AG04449 (cell line): ENCODE measurements around the gene C1QTNF5.
A peak's percentile ranks its signal among the peaks of the same experiment; 100 is the strongest.

Source experiments
- CTCF ChIA-PET: fragments of 350-600 bp; formaldehyde crosslinking; extraction: SDS; loops from one replicate; lab custom pipeline; 2021; ENCODE audit warnings: antibody characterized with exemption; lab: Yijun Ruan, JAX
- POLR2A ChIA-PET: fragments of 400-600, 350-600 bp; formaldehyde crosslinking; extraction: SDS; loops from one replicate; lab custom pipeline; 2020; ENCODE audit warnings: antibody characterized with exemption, inconsistent platforms; lab: Yijun Ruan, JAX
- DNase-seq: peaks from one replicate; pipeline ENCODE4 v3.0.0-alpha.2; 2010; ENCODE audit warnings: low read depth, low spot score
- H3K4me3 ChIP-seq: 2 replicates; pipeline ENCODE4 v1.5.1; 2011; ENCODE audit warnings: low read depth, mild to moderate bottlenecking, control low read depth, low read length
- TF ChIP-seq, protein P1 (sequence below): IDR thresholded peaks from one replicate; pipeline ENCODE4 v1.5.1; 2011; ENCODE audit warnings: mild to moderate bottlenecking, moderate library complexity, low read length, control low read depth, inconsistent platforms; ENCODE audit not compliant: insufficient read depth; ENCODE audit errors: missing control alignments

Gene C1QTNF5

DNA sequence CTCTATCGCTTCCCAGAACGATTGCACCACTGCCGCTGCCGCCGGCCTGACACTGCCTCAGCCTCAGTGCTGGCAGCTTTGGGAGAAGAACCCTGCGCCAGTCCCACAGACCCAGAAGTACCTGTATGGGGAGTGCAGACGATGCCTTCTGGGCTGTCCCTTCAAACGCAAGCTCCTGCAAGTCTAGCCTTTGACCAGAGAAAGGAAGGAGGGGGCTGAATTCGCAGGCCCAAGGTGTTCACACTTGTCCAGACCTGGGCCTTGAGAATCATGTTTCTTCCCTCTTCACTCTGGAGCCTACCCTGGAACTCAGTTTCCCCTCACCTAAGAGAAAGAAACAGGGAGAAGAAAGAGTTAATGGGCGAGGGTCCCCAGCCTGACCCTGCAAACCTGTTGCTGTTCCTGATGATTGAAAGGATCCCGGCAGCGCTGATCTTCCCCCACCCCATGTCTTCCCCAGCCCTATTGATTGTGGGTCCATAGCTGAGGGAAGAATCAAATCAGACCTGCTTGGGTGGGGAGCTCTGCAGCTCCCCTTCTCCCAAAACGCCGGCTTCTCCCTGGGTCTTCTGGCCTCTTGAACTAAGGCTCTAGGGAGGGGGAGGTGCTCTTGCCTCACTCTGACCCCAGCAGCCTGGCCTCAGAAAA lies 23.0 kb downstream of the C1QTNF5 start:
- no peak for DNase-seq
- POLR2A ChIA-PET: interaction anchor here (0.5 to 1.1 kb wide), 3 partner anchors 9 to 149 kb away, joined by 3 to 6 read pairs (median 3); no protein-coding TSS in a partner anchor
- H3K4me3 ChIP-seq: peak overlapping the region; percentile 73
- CTCF ChIA-PET: interaction anchor here (0.6 to 6.1 kb wide), 6 partner anchors 14 to 121 kb away, joined by 3 to 41 read pairs (median 3); partner anchors contain the start of gene CBL
- TF ChIP-seq, protein P1, sequence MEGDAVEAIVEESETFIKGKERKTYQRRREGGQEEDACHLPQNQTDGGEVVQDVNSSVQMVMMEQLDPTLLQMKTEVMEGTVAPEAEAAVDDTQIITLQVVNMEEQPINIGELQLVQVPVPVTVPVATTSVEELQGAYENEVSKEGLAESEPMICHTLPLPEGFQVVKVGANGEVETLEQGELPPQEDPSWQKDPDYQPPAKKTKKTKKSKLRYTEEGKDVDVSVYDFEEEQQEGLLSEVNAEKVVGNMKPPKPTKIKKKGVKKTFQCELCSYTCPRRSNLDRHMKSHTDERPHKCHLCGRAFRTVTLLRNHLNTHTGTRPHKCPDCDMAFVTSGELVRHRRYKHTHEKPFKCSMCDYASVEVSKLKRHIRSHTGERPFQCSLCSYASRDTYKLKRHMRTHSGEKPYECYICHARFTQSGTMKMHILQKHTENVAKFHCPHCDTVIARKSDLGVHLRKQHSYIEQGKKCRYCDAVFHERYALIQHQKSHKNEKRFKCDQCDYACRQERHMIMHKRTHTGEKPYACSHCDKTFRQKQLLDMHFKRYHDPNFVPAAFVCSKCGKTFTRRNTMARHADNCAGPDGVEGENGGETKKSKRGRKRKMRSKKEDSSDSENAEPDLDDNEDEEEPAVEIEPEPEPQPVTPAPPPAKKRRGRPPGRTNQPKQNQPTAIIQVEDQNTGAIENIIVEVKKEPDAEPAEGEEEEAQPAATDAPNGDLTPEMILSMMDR: no peak

DNA sequence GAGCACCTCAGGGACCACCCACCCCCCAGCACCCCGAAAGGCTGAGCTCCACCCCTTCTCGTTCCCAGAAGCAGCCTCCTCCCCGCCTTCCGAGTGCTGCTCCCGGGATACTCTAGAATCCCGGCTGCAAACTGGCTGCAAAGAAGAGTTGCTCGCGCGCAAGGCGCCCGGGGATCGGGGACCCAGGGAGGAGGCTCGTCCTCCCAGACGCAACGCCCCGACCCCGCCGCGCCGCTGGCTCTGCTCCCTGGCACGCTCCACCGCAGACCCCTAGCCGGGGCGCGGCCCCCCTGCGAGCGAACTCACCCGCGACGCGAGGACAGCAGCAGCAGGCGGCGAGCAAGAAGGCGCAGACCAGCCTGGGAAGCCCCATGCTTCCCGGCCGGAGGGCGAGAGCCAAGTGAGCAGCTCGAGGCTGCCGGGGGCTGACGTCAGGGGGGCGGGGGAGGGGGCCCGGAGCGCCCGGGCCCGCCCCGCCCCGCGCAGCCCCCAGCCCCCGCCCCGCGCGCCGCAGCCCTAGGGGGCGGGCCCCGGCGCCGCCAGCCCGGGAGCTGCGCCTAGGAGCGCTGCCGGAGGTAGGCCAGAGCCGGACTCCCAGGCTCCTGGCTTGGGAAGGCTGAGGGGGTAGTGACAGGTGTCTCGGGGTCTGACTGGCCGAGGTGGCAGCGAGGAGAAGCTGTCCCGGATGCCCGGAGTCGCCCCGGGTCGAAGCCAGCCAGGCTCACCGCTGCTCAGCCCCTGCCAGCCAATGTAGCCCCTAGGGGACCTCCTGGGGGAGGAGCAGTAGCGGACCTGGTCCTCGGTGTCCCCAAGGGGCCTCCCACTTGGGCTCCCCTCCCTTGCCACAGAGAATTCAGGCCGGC lies 23.7 kb downstream of the C1QTNF5 start, which contains the start of gene MCAM:
Gene MCAM (minus strand): TSS at position 402 of the 863 bp plus-strand sequence. CDS start 29 bp downstream, at position 373.
- H3K4me3 ChIP-seq: peak within 1 kb of the TSS; percentile 73
- no peak for DNase-seq
- ChIA-PET CTCF (interaction anchor here (0.6 to 6.1 kb wide), 12 partner anchors 8 to 158 kb away, joined by 3 to 41 read pairs (median 3); partner anchors contain the start of gene CBL), POLR2A (interaction anchor here (0.5 to 1.1 kb wide), 4 partner anchors 8 to 210 kb away, joined by 3 to 6 read pairs (median 3); partner anchors contain the start of gene C2CD2L)
- TF ChIP-seq, protein P1: no peak

DNA sequence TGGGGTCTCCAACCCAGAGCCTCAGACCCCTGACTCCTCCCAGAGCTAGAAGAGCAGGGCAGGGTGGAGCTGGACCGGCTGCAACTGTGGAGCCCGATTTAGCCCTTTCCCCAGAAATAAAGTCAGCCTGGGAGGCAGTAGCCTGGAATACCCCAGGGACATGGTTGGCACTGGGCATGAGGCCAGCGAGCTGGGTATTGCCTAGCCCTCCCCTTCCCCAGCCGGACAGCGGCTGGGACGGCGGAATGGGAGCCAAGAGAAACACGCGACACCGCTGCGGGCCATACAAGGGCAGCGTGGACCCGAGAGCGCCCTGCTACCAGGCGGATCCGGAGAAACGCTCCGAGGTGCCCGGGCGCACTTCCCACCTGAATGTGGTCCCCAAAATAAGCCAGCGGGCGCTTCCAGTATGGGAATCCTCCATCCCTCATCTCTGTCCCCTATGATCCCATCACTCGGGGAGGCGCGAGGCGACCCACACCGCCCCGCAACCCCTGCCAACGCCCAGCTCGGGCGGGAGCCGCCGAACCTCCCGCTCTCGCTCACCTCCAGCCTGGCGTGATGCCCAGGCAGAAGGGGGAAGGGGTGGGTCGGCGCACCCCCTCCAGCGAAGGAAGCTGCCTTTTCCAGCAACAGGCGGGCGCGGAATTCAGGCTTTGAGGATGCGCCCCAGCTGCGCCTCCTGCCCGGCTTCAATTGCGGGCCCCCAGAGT lies 24.5 kb downstream of the C1QTNF5 start:
- CTCF ChIA-PET: interaction anchor here (0.9 to 14.7 kb wide), 11 partner anchors 7 to 159 kb away, joined by 3 to 150 read pairs (median 4); partner anchors contain the start of gene CBL
- TF ChIP-seq, protein P1: no peak
- POLR2A ChIA-PET: interaction anchor here (0.9 to 1.1 kb wide), 2 partner anchors 209 to 221 kb away, joined by 3 read pairs; partner anchors contain the start of gene C2CD2L
- peak overlapping the region; percentile 73 for H3K4me3 ChIP-seq
- DNase-seq: no peak

DNA sequence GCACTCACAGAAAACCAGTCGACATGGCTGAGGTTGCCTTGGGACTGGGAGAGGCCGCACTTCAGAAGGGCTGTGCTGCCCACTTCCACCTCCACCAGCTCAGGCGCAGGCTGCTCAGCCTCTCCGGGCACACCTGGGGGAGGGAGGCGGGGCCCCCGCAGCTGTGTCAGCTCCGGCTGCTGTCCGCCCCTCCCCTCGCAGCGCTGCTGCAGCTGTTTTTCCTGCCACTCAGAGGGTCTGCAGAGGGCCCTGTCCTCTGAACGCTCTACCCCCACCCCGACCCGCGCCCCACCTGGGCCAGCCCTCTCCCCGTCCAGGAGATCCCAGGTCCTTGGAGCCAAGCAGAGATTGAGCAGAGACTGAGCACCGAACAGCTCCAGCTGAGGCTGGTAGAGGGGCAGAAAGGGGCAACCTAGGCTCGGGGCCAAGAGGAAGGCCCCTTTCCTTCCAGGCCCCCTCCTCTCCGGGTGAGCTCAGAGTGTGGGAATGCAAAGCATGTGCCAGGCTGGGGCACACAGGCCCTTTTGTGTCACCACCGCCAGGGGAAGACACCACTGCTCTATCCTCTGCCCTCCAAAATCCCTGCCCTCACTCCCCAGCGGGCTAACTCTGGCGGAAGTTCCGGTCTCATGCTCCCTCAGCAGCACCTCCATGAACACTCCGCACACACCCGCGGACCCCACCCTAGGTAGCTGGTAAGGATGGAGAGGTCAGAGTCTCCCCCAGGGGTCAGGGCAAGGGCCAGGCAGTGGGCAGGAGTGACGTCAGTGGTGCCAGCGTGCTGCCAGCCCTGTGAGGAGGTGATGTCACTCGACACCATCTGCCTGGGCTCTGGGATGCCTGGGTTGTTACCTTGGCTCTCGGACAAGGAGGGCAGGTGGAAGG lies 25.3 kb downstream of the C1QTNF5 start:
- no peak for DNase-seq
- ChIA-PET POLR2A (interaction anchor here (1.1 kb wide), 1 partner anchor 220 kb away, joined by 3 read pairs; a partner anchor contains a TSS), CTCF (interaction anchor here (1.1 to 14.7 kb wide), 10 partner anchors 8 to 159 kb away, joined by 3 to 150 read pairs (median 4); partner anchors contain the start of gene CBL)
- TF ChIP-seq, protein P1: peak; percentile 30
- peak overlapping the region; percentile 73 for H3K4me3 ChIP-seq

DNA sequence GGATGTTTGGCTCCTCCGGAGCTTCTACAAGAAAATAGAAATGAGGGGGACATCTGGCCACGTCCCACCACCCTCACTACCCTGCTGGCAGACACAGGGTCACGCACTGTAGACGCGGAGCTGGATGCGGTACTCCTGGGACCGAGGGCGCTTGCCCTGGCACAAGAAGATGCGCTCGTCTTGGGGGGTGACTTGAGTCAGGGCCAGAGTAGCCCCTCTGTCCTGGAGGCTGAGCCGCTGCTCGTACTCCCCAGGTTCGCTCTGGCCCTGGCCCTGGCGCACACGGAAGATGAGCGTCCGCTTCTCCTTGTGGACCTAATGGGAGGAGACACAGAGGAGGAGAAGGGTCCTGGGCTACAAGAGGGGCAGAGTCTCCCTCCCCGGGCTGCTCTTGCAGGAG lies 26.0 kb downstream of the C1QTNF5 start:
- CTCF ChIA-PET: interaction anchor here (1.3 to 14.7 kb wide), 6 partner anchors 7 to 159 kb away, joined by 3 to 150 read pairs (median 20); partner anchors contain the start of gene CBL
- POLR2A ChIA-PET: no interaction called here
- H3K4me3 ChIP-seq: peak overlapping the region; percentile 73
- TF ChIP-seq, protein P1: no peak
- DNase-seq: no peak
